ENCODE data around the gene ARF3. TPM values are rescaled to one million over a fixed set of nuclear protein-coding genes. Genes with fewer than 3 reads are reported as not detected.
A peak's percentile ranks its signal among the peaks of the same experiment; 100 is the strongest.

Gene ARF3
- total and polyA plus RNA-seq, 2 of the 13 experiments (the other 11 are each of a cell fraction or from before 2014, with no cell fraction given): 53.8 to 57.9 TPM

DNA sequence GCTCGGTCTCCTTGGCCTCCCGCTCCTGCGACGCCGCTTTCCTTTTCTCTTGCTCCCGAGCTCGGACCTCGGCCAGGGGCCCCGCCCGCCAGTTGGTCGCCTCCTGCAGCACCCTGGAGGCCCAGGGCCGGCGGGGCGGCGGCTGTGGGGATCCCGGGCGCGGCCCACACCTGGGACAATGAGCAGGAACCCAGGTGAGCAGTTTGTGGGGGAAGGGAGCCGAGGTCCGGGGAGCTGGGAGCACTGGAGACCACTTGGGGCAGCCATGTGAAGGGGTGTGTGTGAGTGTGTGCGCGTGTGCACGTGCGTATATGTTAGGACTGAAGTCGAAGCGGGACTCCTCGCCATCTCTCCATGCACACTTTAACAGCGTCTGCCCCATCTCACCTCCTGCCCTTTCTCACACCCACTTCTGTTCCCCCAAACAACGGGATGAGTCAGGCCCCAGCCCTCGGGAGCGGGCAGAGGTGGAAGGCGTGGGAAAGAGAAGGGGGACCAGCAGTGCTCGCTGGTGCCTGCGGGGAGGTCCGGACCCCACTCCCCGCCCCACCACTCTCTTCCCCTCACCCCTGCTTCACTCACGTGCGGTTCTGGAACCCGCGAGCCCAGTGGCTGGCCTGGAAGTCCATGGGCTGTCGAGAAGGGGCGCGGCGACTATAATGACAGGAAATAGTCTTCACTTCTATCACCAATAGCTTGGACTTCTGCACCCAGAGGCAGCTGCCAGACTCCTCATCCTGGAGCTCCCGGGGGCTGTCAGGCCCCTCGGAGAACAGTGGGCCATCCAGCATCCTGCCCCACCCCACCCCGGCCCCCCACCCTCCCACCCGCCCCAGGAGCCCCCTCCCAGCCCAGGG is 41.4 kb upstream of the ARF3 start (continued):
- TF ChIP-seq, protein P1, sequence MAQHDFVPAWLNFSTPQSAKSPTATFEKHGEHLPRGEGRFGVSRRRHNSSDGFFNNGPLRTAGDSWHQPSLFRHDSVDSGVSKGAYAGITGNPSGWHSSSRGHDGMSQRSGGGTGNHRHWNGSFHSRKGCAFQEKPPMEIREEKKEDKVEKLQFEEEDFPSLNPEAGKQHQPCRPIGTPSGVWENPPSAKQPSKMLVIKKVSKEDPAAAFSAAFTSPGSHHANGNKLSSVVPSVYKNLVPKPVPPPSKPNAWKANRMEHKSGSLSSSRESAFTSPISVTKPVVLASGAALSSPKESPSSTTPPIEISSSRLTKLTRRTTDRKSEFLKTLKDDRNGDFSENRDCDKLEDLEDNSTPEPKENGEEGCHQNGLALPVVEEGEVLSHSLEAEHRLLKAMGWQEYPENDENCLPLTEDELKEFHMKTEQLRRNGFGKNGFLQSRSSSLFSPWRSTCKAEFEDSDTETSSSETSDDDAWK (CRISPR knock-in tag; IDR thresholded peaks at IDR 0.05): no peak
- TF ChIP-seq, protein P2, sequence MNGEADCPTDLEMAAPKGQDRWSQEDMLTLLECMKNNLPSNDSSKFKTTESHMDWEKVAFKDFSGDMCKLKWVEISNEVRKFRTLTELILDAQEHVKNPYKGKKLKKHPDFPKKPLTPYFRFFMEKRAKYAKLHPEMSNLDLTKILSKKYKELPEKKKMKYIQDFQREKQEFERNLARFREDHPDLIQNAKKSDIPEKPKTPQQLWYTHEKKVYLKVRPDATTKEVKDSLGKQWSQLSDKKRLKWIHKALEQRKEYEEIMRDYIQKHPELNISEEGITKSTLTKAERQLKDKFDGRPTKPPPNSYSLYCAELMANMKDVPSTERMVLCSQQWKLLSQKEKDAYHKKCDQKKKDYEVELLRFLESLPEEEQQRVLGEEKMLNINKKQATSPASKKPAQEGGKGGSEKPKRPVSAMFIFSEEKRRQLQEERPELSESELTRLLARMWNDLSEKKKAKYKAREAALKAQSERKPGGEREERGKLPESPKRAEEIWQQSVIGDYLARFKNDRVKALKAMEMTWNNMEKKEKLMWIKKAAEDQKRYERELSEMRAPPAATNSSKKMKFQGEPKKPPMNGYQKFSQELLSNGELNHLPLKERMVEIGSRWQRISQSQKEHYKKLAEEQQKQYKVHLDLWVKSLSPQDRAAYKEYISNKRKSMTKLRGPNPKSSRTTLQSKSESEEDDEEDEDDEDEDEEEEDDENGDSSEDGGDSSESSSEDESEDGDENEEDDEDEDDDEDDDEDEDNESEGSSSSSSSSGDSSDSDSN (CRISPR knock-in tag; IDR thresholded peaks at IDR 0.05): no peak; the same call in 1 of the 2 replicates
- TF ChIP-seq, protein P3, sequence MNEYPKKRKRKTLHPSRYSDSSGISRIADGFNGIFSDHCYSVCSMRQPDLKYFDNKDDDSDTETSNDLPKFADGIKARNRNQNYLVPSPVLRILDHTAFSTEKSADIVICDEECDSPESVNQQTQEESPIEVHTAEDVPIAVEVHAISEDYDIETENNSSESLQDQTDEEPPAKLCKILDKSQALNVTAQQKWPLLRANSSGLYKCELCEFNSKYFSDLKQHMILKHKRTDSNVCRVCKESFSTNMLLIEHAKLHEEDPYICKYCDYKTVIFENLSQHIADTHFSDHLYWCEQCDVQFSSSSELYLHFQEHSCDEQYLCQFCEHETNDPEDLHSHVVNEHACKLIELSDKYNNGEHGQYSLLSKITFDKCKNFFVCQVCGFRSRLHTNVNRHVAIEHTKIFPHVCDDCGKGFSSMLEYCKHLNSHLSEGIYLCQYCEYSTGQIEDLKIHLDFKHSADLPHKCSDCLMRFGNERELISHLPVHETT (CRISPR knock-in tag; conservative IDR thresholded peaks at IDR 0.05): peak; percentile 46; the same call in 1 of the 2 replicates
- TF ChIP-seq GPN1 (CRISPR knock-in tag; IDR thresholded peaks at IDR 0.05; ENCODE audit: borderline replicate concordance) (no peak), POLR2A (IDR thresholded peaks at IDR 0.05; ENCODE audit: insufficient read depth in 1 of 2, low read depth in 2 of 2, low read length in 2 of 2) (no peak), MAFG (CRISPR knock-in tag; IDR thresholded peaks at IDR 0.05) (no peak), SOX5 (CRISPR knock-in tag; IDR thresholded peaks at IDR 0.05; ENCODE audit: borderline replicate concordance) (no peak), ZNF605 (CRISPR knock-in tag; IDR thresholded peaks at IDR 0.05) (peak; percentile 72; the same call in 1 of the 2 replicates), GATAD2A (CRISPR knock-in tag; IDR thresholded peaks at IDR 0.05) (0 out of 2 replicates have a peak, but pooled peaks have one; percentile 10), HMGA1 (CRISPR knock-in tag; conservative IDR thresholded peaks at IDR 0.05) (no peak), JDP2 (CRISPR knock-in tag; IDR thresholded peaks at IDR 0.05; ENCODE audit: borderline replicate concordance) (no peak), RAD21 (CRISPR knock-in tag; IDR thresholded peaks at IDR 0.05) (no peak), KLF13 (CRISPR knock-in tag; IDR thresholded peaks at IDR 0.05) (peak; percentile 76; the same call in 1 of the 2 replicates), MED1 (CRISPR knock-in tag; IDR thresholded peaks at IDR 0.05) (0 out of 2 replicates have a peak, but pooled peaks have one; percentile 29), TOE1 (CRISPR knock-in tag; IDR thresholded peaks at IDR 0.05) (no peak), NCOR1 (IDR thresholded peaks at IDR 0.05; ENCODE audit: borderline replicate concordance, low read length) (no peak), ARID2 (CRISPR knock-in tag; IDR thresholded peaks at IDR 0.05; ENCODE audit: borderline replicate concordance) (peak; percentile 44; the same call in 1 of the 2 replicates), SMYD3 (CRISPR knock-in tag; IDR thresholded peaks at IDR 0.05) (no peak; the same call in 1 of the 2 replicates), ZC3H4 (CRISPR knock-in tag; IDR thresholded peaks at IDR 0.05; ENCODE audit: borderline replicate concordance) (no peak), ZNF547 (CRISPR knock-in tag; IDR thresholded peaks at IDR 0.05) (peak; percentile 93; the same call in 1 of the 2 replicates)
- TF ChIP-seq, protein P4, sequence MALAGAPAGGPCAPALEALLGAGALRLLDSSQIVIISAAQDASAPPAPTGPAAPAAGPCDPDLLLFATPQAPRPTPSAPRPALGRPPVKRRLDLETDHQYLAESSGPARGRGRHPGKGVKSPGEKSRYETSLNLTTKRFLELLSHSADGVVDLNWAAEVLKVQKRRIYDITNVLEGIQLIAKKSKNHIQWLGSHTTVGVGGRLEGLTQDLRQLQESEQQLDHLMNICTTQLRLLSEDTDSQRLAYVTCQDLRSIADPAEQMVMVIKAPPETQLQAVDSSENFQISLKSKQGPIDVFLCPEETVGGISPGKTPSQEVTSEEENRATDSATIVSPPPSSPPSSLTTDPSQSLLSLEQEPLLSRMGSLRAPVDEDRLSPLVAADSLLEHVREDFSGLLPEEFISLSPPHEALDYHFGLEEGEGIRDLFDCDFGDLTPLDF (CRISPR knock-in tag; IDR thresholded peaks at IDR 0.05): no peak; the same call in 1 of the 2 replicates
- TF ChIP-seq, protein P5, sequence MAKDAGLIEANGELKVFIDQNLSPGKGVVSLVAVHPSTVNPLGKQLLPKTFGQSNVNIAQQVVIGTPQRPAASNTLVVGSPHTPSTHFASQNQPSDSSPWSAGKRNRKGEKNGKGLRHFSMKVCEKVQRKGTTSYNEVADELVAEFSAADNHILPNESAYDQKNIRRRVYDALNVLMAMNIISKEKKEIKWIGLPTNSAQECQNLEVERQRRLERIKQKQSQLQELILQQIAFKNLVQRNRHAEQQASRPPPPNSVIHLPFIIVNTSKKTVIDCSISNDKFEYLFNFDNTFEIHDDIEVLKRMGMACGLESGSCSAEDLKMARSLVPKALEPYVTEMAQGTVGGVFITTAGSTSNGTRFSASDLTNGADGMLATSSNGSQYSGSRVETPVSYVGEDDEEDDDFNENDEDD (CRISPR knock-in tag; IDR thresholded peaks at IDR 0.05; ENCODE audit: borderline replicate concordance): peak; percentile 48; the same call in 1 of the 2 replicates
- TF ChIP-seq, protein P6, sequence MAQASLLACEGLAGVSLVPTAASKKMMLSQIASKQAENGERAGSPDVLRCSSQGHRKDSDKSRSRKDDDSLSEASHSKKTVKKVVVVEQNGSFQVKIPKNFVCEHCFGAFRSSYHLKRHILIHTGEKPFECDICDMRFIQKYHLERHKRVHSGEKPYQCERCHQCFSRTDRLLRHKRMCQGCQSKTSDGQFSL (CRISPR knock-in tag; IDR thresholded peaks at IDR 0.05): no peak

Measured in HepG2 (cell line).